ENCODE data around the gene CHSY3.
A peak's percentile ranks its signal among the peaks of the same experiment; 100 is the strongest.

Gene CHSY3

DNA sequence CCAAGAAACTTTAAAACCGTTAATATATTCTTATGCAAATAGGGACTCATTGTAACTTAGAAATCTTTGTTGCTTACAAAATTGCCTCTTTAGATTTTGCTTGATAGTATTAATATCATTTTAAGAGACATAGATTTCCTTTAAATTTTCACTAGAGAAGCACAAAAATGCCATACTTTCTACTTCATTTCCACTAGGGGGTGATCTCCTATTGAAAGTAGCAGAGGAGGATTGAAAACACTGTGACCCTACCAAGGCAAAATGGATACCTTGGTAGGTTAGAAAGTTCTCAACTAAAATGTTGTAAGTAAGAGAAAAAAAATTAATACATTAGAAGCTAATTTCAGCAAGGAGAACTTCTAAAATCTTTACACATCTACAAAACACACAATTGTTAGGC, 204.9 kb downstream of the CHSY3 start:
- DNase-seq (ENCODE audit: low read depth), result peak; percentile 71
- TF ChIP-seq, protein P1, sequence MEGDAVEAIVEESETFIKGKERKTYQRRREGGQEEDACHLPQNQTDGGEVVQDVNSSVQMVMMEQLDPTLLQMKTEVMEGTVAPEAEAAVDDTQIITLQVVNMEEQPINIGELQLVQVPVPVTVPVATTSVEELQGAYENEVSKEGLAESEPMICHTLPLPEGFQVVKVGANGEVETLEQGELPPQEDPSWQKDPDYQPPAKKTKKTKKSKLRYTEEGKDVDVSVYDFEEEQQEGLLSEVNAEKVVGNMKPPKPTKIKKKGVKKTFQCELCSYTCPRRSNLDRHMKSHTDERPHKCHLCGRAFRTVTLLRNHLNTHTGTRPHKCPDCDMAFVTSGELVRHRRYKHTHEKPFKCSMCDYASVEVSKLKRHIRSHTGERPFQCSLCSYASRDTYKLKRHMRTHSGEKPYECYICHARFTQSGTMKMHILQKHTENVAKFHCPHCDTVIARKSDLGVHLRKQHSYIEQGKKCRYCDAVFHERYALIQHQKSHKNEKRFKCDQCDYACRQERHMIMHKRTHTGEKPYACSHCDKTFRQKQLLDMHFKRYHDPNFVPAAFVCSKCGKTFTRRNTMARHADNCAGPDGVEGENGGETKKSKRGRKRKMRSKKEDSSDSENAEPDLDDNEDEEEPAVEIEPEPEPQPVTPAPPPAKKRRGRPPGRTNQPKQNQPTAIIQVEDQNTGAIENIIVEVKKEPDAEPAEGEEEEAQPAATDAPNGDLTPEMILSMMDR (IDR thresholded peaks at IDR 0.05; ENCODE audit: low read length, missing control alignments), result peak; percentile 76
- H3K4me3 ChIP-seq (replicated peaks; ENCODE audit: low read depth, low read length), result no peak overlapping the region

DNA sequence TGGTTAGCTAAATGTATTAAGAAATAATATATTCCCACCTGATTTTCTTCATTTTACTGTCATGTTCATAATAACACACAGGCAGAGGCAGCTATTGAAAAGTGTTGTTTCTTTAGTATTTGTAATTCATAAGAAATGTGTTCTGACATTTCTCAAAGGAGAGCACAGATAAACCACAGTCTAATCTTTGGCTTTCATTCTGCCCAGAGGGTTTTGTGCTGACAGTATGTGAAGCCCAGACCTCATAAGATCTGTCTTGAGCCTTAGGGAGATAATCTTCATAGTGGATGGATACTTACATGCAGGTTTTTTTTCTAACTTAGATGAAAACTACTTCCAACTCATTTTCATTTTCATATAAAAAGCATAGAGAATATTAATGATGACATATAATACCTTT, 206.1 kb downstream of the CHSY3 start:
- peak; percentile 21 for DNase-seq (ENCODE audit: low read depth)
- H3K4me3 ChIP-seq (replicated peaks; ENCODE audit: low read depth, low read length), result no peak overlapping the region
- TF ChIP-seq, protein P1 (IDR thresholded peaks at IDR 0.05; ENCODE audit: low read length, missing control alignments), result no peak

DNA sequence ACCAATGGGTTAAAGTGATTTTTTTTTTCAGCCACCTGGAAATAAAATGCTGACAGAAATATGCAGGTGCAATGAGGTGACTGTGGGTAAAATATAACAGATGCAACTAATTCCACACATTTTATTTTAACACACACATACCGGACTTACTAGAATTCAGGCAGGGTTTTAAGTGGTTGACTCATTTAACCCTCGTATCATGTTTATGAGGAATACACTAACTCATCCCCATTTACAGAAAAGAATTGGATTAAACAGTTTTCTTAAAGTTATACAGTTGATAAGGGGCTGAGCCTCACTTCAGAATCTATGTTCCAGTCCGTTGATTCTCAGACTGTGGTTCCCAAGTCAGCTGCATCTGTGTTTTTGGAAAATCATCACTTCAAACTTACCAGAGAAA, 207.5 kb downstream of the CHSY3 start:
- TF ChIP-seq, protein P1 (IDR thresholded peaks at IDR 0.05; ENCODE audit: low read length, missing control alignments), result no peak
- no peak overlapping the region for H3K4me3 ChIP-seq (replicated peaks; ENCODE audit: low read depth, low read length)
- DNase-seq (ENCODE audit: low read depth), result no peak

- DNase-seq (ENCODE audit: low read depth), result no peak
- TF ChIP-seq, protein P1 (IDR thresholded peaks at IDR 0.05; ENCODE audit: low read length, missing control alignments), result no peak
- no peak overlapping the region for H3K4me3 ChIP-seq (replicated peaks; ENCODE audit: low read depth, low read length)
Measured at GRCh38 chr5:130112246-130112645, 208.0 kb downstream of the CHSY3 start.

DNA sequence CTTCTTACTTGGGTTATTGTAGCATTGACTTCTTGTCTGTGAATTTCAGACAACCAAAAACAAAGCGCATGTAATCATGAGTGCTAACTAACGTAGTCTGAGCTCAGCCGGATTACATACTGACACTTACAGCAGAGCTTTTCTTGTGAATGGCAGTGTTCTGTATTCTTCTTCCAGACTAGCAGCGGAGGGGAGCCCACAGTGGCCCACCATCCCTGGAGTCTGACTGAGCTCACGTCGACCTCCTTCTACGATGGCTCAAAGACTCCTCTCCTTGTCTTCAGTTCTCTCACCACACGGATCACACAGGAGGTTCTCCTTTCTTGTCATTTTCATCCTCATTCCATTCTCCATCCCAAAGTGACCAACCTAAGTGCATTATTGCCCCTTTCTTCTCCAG, 211.4 kb downstream of the CHSY3 start:
- DNase-seq (ENCODE audit: low read depth), result no peak
- no peak overlapping the region for H3K4me3 ChIP-seq (replicated peaks; ENCODE audit: low read depth, low read length)
- TF ChIP-seq, protein P1 (IDR thresholded peaks at IDR 0.05; ENCODE audit: low read length, missing control alignments), result no peak

DNA sequence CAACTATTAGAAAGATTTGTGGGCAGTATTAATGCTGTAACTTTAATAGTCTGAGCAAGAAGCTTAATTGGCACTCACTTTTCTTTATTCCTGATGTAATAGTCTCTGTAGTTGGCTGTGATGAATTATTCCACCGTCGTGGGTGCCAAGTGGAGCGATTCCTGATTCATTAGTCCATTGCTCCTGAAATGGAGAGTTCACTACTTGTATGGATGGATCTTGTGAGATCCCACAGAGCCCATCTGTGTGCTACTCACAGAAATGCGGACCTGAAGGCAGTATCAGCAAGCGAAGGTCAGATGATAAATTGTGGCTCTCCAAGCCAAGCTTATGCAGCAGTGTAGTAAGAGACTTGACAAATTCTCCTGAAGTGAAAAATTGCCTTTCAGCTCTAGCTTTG, 212.2 kb downstream of the CHSY3 start:
- no peak overlapping the region for H3K4me3 ChIP-seq (replicated peaks; ENCODE audit: low read depth, low read length)
- TF ChIP-seq, protein P1 (IDR thresholded peaks at IDR 0.05; ENCODE audit: low read length, missing control alignments), result no peak
- DNase-seq (ENCODE audit: low read depth), result no peak

DNA sequence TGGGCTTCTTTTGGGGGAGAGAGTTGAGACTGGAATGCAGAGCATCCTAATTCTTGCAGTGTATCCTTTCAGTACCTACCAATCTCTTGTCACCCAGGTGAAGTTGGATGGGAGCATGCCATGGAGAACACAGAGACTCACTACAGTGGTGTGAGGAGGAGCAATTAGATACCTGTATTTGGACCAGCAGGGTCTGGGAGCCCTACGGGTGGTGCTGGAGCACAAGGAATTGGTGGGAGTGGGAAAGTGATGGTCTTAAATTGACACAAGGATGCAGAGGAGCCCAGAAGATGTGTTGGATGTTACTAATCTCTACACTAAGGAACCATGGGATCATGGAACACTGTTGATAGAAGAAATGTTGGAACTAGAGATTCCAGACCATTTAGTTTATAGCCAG, 212.7 kb downstream of the CHSY3 start:
- H3K4me3 ChIP-seq (replicated peaks; ENCODE audit: low read depth, low read length), result no peak overlapping the region
- TF ChIP-seq, protein P1 (IDR thresholded peaks at IDR 0.05; ENCODE audit: low read length, missing control alignments), result no peak
- no peak for DNase-seq (ENCODE audit: low read depth)
